Pancreas (tissue), 10 donors: ENCODE measurements around the gene PLA2G4D. TPM values are rescaled to one million over a fixed set of nuclear protein-coding genes. Genes with fewer than 3 reads are reported as not detected.

Experiments used
- ATAC-seq, 4 donors: fragments of 200-7000 bp; cut with Tn5 transposase; one replicate each; pipeline versions ENCODE4 v1.8.0 to v1.9.1; 2020; ENCODE audit warnings: mild to moderate bottlenecking in 4 of 4, moderate library complexity in 4 of 4
- DNase-seq, 6 donors: peaks; one replicate each; pipeline ENCODE4 v3.0.0-alpha.2; 2020
- FAIRE-seq: peaks from 2 replicates; lab custom pipeline; 2012; peaks lifted over from hg19 to GRCh38; lab: Jason Lieb, UNC
- H3K27ac ChIP-seq, 4 donors: fragments of 200-600 bp; sonication (generic); 1 replicate in 3 of 4; 2 replicates in 1 of 4; pipeline versions ENCODE4 v1.5.0 to v1.8.0; 2020
- H3K27me3 ChIP-seq, 4 donors: fragments of 200-600 bp; one replicate each; pipeline ENCODE4 v1.8.0; 2021
- H3K36me3 ChIP-seq, 3 donors: fragments of 200-600 bp; sonication (generic) in 1 of 3; one replicate each; pipeline versions ENCODE4 v1.5.0 to v1.8.0; 2020 to 2021
- H3K4me1 ChIP-seq, 3 donors: fragments of 200-600 bp; one replicate each; pipeline ENCODE4 v1.8.0; 2021
- H3K4me3 ChIP-seq, 4 donors: fragments of 200-600 bp; sonication (generic) in 2 of 4; one replicate each; pipeline versions ENCODE4 v1.5.0 to v1.8.0; 2020 to 2021
- H3K9me3 ChIP-seq, 4 donors: fragments of 200-600 bp; one replicate each; pipeline ENCODE4 v1.8.0; 2021
- WGBS, 2 donors: extraction: QIAGEN DNeasy Blood & Tissue Kit; methylation state at CpG; one replicate each; pipeline ENCODE4 v1.1.7; 2013; 5-methylcytosine and 5-hydroxymethylcytosine counted together
- intact Hi-C, 3 donors: fragments of 100-400 bp; cut with DNase I; formaldehyde crosslinking; loops; one replicate each; pipeline versions ENCODE4 v1.11.1 to v1.14.2; 2022
- polyA plus RNA-seq, 2 donors: library from polyadenylated mRNA; stranded (reverse); fragments of 200-250 nt; gene quantifications; one replicate each; pipeline ENCODE4 v1.2.3, GENCODE V29; 2013
- total RNA-seq, 6 donors: library from RNA; stranded (reverse); fragmentation: NEBNext Ultra II Directional in 4 of 6; extraction: Animal tissue kit (Norgen Biotek cat#: 25700) in 4 of 6; gene quantifications; one replicate each; pipeline versions ENCODE4 v1.2.1 to v1.2.4, GENCODE V29; 2021 to 2023
- TF ChIP-seq, protein P1 (sequence below), 4 donors: fragments of 200-600 bp; sonication (generic) in 3 of 4; IDR thresholded peaks; one replicate each; pipeline versions ENCODE4 v1.5.0 to v1.8.0; 2021; ENCODE audit warnings: antibody characterized with exemption in 4 of 4
- donor health status: healthy with polysubstance abuse.
- donor health status: DM: no; HTN: no; CAD: no; lungs with moderate emphysema.
- donor health status: DM: no; HTN: no; CAD: no.
- donor health status: control.
- donor health status: control.
- donor health status: Bipolar disorder and iron deficiency.
- donor health status: DM: yes; HTN: yes; CAD: no.
- donor health status: DM: no; HTN: no; CAD: no.
- donor health status: DM: no; HTN: no; CAD: no.
- donor health status: DM: yes; HTN: yes; CAD: no.

The PLA2G4D gene
- total and polyA plus RNA-seq, 8 donors, result 0.04 to 0.31 (median 0.07) TPM; not detected in 4

DNA sequence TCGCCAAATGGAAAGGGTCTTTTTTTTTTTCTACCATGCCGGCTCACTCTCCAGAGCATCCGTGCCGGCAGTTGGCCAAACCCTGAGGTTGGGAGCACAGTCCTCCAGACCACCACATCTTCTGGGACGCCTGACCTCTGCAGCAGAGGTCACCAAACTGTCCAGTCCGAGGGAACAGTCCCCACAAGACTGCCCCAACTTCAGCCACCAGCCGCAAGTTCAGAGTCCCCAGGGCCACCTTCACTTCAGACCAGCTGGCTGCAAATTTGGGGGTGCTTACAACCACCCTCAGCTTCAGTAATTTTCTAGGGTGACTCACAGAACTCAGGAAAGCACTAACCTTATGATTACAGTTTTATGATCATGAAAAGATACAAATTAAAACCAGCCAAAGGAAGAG lies 28.9 kb downstream of the PLA2G4D start:
- no peaks in the 10 kb centered on the region for H3K9me3 ChIP-seq
- H3K4me3 ChIP-seq, result no peak overlapping the region
- peaks cover 0 to 12% (median 7%) of the 10 kb centered on the region in 3 donors for H3K4me1 ChIP-seq
- intact Hi-C loops, result loop anchor here in 2 of 3 donors (5.0 kb wide), 1 partner anchor 67 kb away; no protein-coding TSS in a partner anchor
- H3K36me3 ChIP-seq, result no peaks in the 10 kb centered on the region
- peak in 1 of 6 donors; percentile 11 for DNase-seq
- no peaks in the 10 kb centered on the region for H3K27me3 ChIP-seq
- 57 to 83% methylated on average over 6 to 7 of the region's 7 CpGs for WGBS, 2 donors
- H3K27ac ChIP-seq, result no peak overlapping the region
- TF ChIP-seq, protein P1, sequence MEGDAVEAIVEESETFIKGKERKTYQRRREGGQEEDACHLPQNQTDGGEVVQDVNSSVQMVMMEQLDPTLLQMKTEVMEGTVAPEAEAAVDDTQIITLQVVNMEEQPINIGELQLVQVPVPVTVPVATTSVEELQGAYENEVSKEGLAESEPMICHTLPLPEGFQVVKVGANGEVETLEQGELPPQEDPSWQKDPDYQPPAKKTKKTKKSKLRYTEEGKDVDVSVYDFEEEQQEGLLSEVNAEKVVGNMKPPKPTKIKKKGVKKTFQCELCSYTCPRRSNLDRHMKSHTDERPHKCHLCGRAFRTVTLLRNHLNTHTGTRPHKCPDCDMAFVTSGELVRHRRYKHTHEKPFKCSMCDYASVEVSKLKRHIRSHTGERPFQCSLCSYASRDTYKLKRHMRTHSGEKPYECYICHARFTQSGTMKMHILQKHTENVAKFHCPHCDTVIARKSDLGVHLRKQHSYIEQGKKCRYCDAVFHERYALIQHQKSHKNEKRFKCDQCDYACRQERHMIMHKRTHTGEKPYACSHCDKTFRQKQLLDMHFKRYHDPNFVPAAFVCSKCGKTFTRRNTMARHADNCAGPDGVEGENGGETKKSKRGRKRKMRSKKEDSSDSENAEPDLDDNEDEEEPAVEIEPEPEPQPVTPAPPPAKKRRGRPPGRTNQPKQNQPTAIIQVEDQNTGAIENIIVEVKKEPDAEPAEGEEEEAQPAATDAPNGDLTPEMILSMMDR (IDR thresholded peaks at IDR 0.05), result no peak
- no peak for ATAC-seq
- no peak for FAIRE-seq

DNA sequence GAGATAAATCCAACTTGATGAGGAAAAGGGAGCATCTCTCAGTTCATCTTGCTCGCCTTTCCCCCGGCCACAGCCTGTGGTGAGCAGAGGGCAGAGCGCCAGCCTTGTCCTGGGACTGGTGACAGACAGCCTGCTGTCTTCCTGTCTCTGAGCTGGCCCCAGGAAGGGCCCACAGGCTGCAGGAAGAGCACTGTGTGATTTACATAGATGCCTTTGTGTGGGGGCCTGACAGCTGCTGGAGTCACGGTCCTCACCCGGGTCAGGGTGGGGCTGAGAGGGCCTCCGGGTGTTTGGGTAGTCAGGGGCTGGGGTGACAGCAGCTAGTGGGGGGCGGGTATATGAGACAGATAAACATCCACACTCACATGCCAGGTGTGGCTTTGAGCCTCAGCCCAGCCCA lies 29.3 kb downstream of the PLA2G4D start:
- FAIRE-seq (no peak), ATAC-seq (no peak), DNase-seq (peak in 2 of 6 donors; percentile 8 to 12)
- TF ChIP-seq, protein P1 (IDR thresholded peaks at IDR 0.05), result no peak
- Histone ChIP-seq H3K4me1 (peaks cover 4 to 16% (median 12%) of the 10 kb centered on the region in 3 donors), H3K27me3 (no peaks in the 10 kb centered on the region), H3K9me3 (no peaks in the 10 kb centered on the region), H3K4me3 (no peak overlapping the region), H3K36me3 (no peaks in the 10 kb centered on the region), H3K27ac (no peak overlapping the region)
- intact Hi-C loops, result loop anchor here in 2 of 3 donors (5.0 kb wide), 1 partner anchor 67 kb away; no protein-coding TSS in a partner anchor
- WGBS, 2 donors, result 66 to 70% methylated on average over 7 of the region's 7 CpGs

DNA sequence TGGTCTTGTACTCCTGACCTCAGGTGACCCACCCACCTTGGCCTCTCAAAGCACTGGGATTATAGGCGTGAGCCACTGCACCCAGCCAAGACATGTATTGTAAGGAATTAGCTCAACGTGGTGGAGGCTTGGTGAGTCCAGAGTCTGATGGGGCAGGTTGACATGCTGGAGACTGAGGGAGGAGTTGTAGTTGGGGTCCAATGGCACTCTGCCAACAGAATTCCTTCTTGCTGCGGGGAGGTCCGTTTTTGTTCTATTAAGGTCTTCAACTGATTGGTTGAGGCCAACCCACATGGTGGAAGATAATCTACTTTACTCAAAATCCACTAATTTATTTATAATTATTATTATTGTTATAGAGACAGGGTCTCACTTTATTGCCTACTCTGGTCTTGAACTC lies 30.1 kb downstream of the PLA2G4D start:
- 83 to 88% methylated on average over 4 of the region's 4 CpGs for WGBS, 2 donors
- H3K4me3 ChIP-seq, result no peak overlapping the region
- no peak overlapping the region for H3K27ac ChIP-seq
- ATAC-seq, result no peak
- FAIRE-seq, result no peak
- H3K36me3 ChIP-seq, result no peaks in the 10 kb centered on the region
- H3K27me3 ChIP-seq, result no peaks in the 10 kb centered on the region
- peak in 2 of 6 donors; percentile 7 to 10 for DNase-seq
- intact Hi-C loops, result no loop called here
- H3K4me1 ChIP-seq, result peaks cover 6 to 18% (median 14%) of the 10 kb centered on the region in 3 donors
- no peaks in the 10 kb centered on the region for H3K9me3 ChIP-seq
- TF ChIP-seq, protein P1 (IDR thresholded peaks at IDR 0.05), result no peak

DNA sequence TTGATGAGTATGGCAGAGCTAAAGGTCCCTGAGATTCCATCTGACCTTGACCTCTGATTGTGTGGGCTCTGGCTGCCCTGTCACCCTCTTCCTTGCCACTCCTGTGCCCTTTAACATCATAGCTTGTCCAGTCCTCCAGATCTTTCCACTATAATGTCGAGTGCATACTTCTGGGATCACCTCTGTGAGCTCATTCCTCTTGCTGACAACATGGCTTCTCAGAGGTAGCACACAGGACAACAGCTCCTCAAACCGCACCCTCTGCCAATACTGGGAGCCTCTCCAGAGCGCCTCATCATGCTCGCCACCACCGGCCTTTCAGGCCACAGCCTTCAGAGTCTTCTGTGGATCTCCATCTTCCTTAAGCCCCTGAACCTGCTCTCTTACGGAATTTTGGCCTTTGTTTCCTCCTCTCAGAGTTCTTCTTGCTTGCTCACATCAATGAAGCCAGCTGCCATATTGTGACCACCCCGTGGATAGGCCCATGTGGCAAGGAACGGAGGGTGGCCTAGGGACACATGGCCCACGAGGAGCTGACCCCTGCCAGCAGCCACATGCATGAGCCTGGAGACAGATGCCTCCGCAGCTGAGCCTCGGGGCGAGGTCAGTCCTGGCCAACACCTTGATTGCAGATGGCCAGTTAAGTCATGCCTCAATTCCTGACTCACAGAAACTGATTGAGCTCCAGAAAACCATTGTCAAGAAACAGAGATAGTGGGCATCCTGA lies 31.1 kb downstream of the PLA2G4D start:
- no peak for FAIRE-seq

More for the DNA sequence above, 31.1 kb downstream of the PLA2G4D start:
- peak in 2 of 6 donors; percentile 6 to 12 for DNase-seq
- no peak for ATAC-seq
- 88 to 91% methylated on average over 12 of the region's 12 CpGs for WGBS, 2 donors
- intact Hi-C loops, result no loop called here
- TF ChIP-seq, protein P1 (IDR thresholded peaks at IDR 0.05), result no peak
- Histone ChIP-seq H3K36me3 (no peaks in the 10 kb centered on the region), H3K27ac (no peak overlapping the region), H3K27me3 (no peaks in the 10 kb centered on the region), H3K4me3 (no peak overlapping the region), H3K9me3 (no peaks in the 10 kb centered on the region), H3K4me1 (peaks cover 6 to 18% (median 14%) of the 10 kb centered on the region in 3 donors)
